Liver (tissue), 9 donors: Measurements from ENCODE around the gene TRPM8. TPM values are rescaled to one million over a fixed set of nuclear protein-coding genes. Genes with fewer than 3 reads are reported as not detected.

Source experiments
- DNase-seq: peaks from one replicate; pipeline ENCODE4 v3.0.0-alpha.2; 2017; ENCODE audit warnings: low spot score
- H3K27ac ChIP-seq, 2 donors: one replicate each; pipeline ENCODE4 v1.7.0; 2013; ENCODE audit warnings: inconsistent platforms in 2 of 2, low read length in 2 of 2, control low read depth in 1 of 2, low read depth in 1 of 2, mild to moderate bottlenecking in 1 of 2
- H3K27me3 ChIP-seq, 4 donors: one replicate each; pipeline versions ENCODE4 v1.6.1 to v1.7.0; 2013; ENCODE audit warnings: low read length in 3 of 4, inconsistent platforms in 1 of 4, mild to moderate bottlenecking in 1 of 4, moderate library complexity in 1 of 4; ENCODE audit not compliant: control insufficient read depth in 4 of 4, insufficient read depth in 4 of 4
- H3K36me3 ChIP-seq, 4 donors: one replicate each; pipeline versions ENCODE4 v1.6.1 to v1.7.0; 2013; ENCODE audit warnings: low read length in 3 of 4, mild to moderate bottlenecking in 3 of 4, low read depth in 1 of 4, moderate library complexity in 1 of 4; ENCODE audit not compliant: control insufficient read depth in 4 of 4, insufficient read depth in 3 of 4
- H3K4me1 ChIP-seq, 4 donors: one replicate each; pipeline versions ENCODE4 v1.6.1 to v1.7.0; 2013; ENCODE audit warnings: low read length in 3 of 4, mild to moderate bottlenecking in 3 of 4, moderate library complexity in 1 of 4; ENCODE audit not compliant: control insufficient read depth in 4 of 4, insufficient read depth in 4 of 4
- H3K4me3 ChIP-seq, 3 donors: one replicate each; pipeline versions ENCODE4 v1.6.1 to v1.7.0; 2013; ENCODE audit warnings: low read length in 3 of 3, control low read depth in 1 of 3, low read depth in 1 of 3, mild to moderate bottlenecking in 1 of 3
- H3K9ac ChIP-seq, 2 donors: one replicate each; pipeline ENCODE4 v1.7.0; 2013; ENCODE audit warnings: low read length in 2 of 2, mild to moderate bottlenecking in 2 of 2, moderate library complexity in 2 of 2, control low read depth in 1 of 2, low read depth in 1 of 2
- H3K9me3 ChIP-seq, 4 donors: one replicate each; pipeline versions ENCODE4 v1.6.1 to v1.7.0; 2013; ENCODE audit warnings: low read length in 3 of 4; ENCODE audit not compliant: control insufficient read depth in 4 of 4
- EGR1 ChIP-seq, 2 donors: IDR thresholded peaks; 2 replicates each; pipeline ENCODE4 v1.6.1; 2016 to 2018; ENCODE audit warnings: antibody characterized with exemption in 2 of 2, low read depth in 2 of 2
- FOXA2 ChIP-seq: IDR thresholded peaks from 2 replicates; pipeline ENCODE4 v1.6.1; 2016; ENCODE audit warnings: antibody characterized with exemption
- GABPA ChIP-seq, 2 donors: IDR thresholded peaks in 1 of 2; conservative IDR thresholded peaks in 1 of 2; 2 replicates each; pipeline ENCODE4 v1.6.1; 2016; ENCODE audit warnings: antibody characterized with exemption in 2 of 2, mild to moderate bottlenecking in 1 of 2, moderate library complexity in 1 of 2
- HNF4A ChIP-seq, 2 donors: conservative IDR thresholded peaks; 2 replicates each; pipeline ENCODE4 v1.6.1; 2016; ENCODE audit warnings: antibody characterized with exemption in 2 of 2, mild to moderate bottlenecking in 2 of 2
- HNF4G ChIP-seq: IDR thresholded peaks from 2 replicates; pipeline ENCODE4 v1.6.1; 2016; ENCODE audit warnings: antibody characterized with exemption
- JUND ChIP-seq, 2 donors: IDR thresholded peaks; 2 replicates each; pipeline ENCODE4 v1.6.1; 2016; ENCODE audit warnings: antibody characterized with exemption in 2 of 2
- RAD21 ChIP-seq, 2 donors: IDR thresholded peaks; 2 replicates each; pipeline ENCODE4 v1.6.1; 2016; ENCODE audit warnings: antibody characterized with exemption in 2 of 2, mild to moderate bottlenecking in 2 of 2
- RXRA ChIP-seq, 2 donors: IDR thresholded peaks; 2 replicates each; pipeline ENCODE4 v1.6.1; 2017 to 2018; ENCODE audit warnings: antibody characterized with exemption in 2 of 2, mild to moderate bottlenecking in 1 of 2
- SP1 ChIP-seq: IDR thresholded peaks from 2 replicates; pipeline ENCODE4 v1.6.1; 2018; ENCODE audit warnings: antibody characterized with exemption, mild to moderate bottlenecking
- YY1 ChIP-seq: IDR thresholded peaks from 2 replicates; pipeline ENCODE4 v1.6.1; 2016; ENCODE audit warnings: antibody characterized with exemption, mild to moderate bottlenecking
- WGBS: extraction: QIAGEN DNeasy Blood & Tissue Kit; methylation state at CpG from one replicate; pipeline ENCODE4 v1.1.7; 2013; 5-methylcytosine and 5-hydroxymethylcytosine counted together
- polyA plus RNA-seq, 2 donors: library from polyadenylated mRNA; stranded (reverse) in 1 of 2; unstranded in 1 of 2; fragments of 200-250 nt in 1 of 2; fragments of >200 nt in 1 of 2; fragmentation: Nextera tagmentation in 1 of 2; extraction: Ambion mirVana in 1 of 2; gene quantifications; one replicate each; pipeline versions ENCODE4 v1.2.1 to v1.2.3, GENCODE V29; 2013 to 2015
- total RNA-seq, 2 donors: library from RNA; depleted of rRNA; stranded (reverse); fragments of >200 nt; gene quantifications; one replicate each; pipeline ENCODE4 v1.2.3, GENCODE V29; 2014
- TF ChIP-seq, protein P1 (sequence below): IDR thresholded peaks from 2 replicates; pipeline ENCODE4 v1.6.1; 2016; ENCODE audit warnings: antibody characterized with exemption
- TF ChIP-seq, protein P2 (sequence below): IDR thresholded peaks from 2 replicates; pipeline ENCODE4 v1.6.1; 2016; ENCODE audit warnings: antibody characterized with exemption
- TF ChIP-seq, protein P3 (sequence below): IDR thresholded peaks from 2 replicates; pipeline ENCODE4 v1.6.1; 2016; ENCODE audit warnings: antibody characterized with exemption, mild to moderate bottlenecking
- TF ChIP-seq, protein P4 (sequence below): fragments of 150-350 bp; IDR thresholded peaks from 2 replicates; pipeline ENCODE4 v1.5.1; 2017; ENCODE audit warnings: improper control_type of control experiment, low read depth, low read length; ENCODE audit not compliant: missing input control
- donor health status: healthy.
- donor health status: healthy.
- donor health status: healthy.
- donor health status: healthy.
- donor health status: healthy.

The TRPM8 gene
- total and polyA plus RNA-seq, 4 donors, result 1.1 to 79.2 (median 33.2) TPM

DNA sequence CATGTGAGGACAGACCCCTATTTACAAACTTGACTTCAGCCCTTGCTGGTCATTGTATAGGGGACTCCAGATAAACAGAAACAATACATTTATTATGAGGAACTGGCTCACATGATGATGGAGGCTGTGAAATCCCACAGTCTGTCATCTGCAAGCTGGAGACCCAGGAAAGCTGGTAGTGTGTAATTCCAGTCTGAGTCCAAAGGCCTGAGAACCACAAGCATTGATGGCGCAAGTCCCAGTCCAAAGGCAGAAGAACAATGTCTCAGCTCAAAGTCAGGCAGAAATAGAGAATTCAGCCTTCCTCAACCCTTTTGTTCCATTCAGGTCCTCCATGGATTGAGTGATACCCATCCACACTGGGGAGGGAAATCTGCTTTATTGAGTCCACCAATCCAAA lies 105.3 kb downstream of the TRPM8 start:
- Histone ChIP-seq H3K4me3 (no peak overlapping the region), H3K9ac (no peak overlapping the region), H3K36me3 (peaks cover 0 to 3% (median 2%) of the 10 kb centered on the region in 4 donors), H3K27me3 (no peaks in the 10 kb centered on the region), H3K9me3 (no peaks in the 10 kb centered on the region), H3K4me1 (peaks cover 0 to 13% (median 5%) of the 10 kb centered on the region in 4 donors), H3K27ac (no peak overlapping the region)
- TF ChIP-seq HNF4A (conservative IDR thresholded peaks at IDR 0.05) (peak; percentile 93 to 98), YY1 (peak; percentile 53), JUND (IDR thresholded peaks at IDR 0.05) (peak in 1 of 2 donors; percentile 20), RAD21 (IDR thresholded peaks at IDR 0.05) (peak; percentile 25 to 37), GABPA (IDR thresholded peaks at IDR 0.05 in 1 of 2, conservative IDR thresholded peaks at IDR 0.05 in 1 of 2) (no peak), FOXA2 (no peak), RXRA (IDR thresholded peaks at IDR 0.05) (peak; percentile 43 to 69), HNF4G (peak; percentile 85), SP1 (no peak), EGR1 (IDR thresholded peaks at IDR 0.05; ENCODE audit: low read depth in 2 of 2) (no peak)
- TF ChIP-seq, protein P1, sequence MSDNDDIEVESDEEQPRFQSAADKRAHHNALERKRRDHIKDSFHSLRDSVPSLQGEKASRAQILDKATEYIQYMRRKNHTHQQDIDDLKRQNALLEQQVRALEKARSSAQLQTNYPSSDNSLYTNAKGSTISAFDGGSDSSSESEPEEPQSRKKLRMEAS, result peak; percentile 42
- TF ChIP-seq, protein P2, sequence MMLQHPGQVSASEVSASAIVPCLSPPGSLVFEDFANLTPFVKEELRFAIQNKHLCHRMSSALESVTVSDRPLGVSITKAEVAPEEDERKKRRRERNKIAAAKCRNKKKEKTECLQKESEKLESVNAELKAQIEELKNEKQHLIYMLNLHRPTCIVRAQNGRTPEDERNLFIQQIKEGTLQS, result no peak
- TF ChIP-seq, protein P3, sequence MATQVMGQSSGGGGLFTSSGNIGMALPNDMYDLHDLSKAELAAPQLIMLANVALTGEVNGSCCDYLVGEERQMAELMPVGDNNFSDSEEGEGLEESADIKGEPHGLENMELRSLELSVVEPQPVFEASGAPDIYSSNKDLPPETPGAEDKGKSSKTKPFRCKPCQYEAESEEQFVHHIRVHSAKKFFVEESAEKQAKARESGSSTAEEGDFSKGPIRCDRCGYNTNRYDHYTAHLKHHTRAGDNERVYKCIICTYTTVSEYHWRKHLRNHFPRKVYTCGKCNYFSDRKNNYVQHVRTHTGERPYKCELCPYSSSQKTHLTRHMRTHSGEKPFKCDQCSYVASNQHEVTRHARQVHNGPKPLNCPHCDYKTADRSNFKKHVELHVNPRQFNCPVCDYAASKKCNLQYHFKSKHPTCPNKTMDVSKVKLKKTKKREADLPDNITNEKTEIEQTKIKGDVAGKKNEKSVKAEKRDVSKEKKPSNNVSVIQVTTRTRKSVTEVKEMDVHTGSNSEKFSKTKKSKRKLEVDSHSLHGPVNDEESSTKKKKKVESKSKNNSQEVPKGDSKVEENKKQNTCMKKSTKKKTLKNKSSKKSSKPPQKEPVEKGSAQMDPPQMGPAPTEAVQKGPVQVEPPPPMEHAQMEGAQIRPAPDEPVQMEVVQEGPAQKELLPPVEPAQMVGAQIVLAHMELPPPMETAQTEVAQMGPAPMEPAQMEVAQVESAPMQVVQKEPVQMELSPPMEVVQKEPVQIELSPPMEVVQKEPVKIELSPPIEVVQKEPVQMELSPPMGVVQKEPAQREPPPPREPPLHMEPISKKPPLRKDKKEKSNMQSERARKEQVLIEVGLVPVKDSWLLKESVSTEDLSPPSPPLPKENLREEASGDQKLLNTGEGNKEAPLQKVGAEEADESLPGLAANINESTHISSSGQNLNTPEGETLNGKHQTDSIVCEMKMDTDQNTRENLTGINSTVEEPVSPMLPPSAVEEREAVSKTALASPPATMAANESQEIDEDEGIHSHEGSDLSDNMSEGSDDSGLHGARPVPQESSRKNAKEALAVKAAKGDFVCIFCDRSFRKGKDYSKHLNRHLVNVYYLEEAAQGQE, result no peak
- 53% methylated on average over 1 of the region's 1 CpG for WGBS
- no peak for DNase-seq

DNA sequence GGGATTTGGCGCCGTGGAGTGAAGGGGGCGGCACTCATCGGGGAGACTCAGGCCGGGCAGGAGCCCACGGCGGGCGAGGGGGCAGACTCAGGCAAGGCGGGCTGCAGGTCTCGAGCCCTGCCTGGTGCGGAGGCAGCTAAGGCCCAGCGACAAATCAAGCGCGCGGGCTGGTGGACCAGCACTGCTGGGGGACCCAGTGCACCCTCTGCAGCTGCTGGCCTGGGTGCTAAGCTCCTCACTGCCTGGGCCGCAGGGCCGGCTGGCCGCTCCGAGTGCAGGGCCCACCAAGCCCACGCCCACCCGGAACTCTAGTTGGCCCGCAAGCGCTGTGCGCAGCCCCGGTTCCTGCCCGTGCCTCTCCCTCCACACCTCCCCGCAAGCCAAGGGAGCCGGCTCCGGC lies 107.1 kb downstream of the TRPM8 start:
- Histone ChIP-seq H3K4me1 (peaks cover 0 to 13% (median 5%) of the 10 kb centered on the region in 4 donors), H3K9me3 (no peaks in the 10 kb centered on the region), H3K27me3 (no peaks in the 10 kb centered on the region), H3K4me3 (no peak overlapping the region), H3K36me3 (no peaks in the 10 kb centered on the region), H3K9ac (no peak overlapping the region), H3K27ac (no peak overlapping the region)
- TF ChIP-seq HNF4G (no peak), JUND (IDR thresholded peaks at IDR 0.05) (no peak)
- TF ChIP-seq, protein P4, sequence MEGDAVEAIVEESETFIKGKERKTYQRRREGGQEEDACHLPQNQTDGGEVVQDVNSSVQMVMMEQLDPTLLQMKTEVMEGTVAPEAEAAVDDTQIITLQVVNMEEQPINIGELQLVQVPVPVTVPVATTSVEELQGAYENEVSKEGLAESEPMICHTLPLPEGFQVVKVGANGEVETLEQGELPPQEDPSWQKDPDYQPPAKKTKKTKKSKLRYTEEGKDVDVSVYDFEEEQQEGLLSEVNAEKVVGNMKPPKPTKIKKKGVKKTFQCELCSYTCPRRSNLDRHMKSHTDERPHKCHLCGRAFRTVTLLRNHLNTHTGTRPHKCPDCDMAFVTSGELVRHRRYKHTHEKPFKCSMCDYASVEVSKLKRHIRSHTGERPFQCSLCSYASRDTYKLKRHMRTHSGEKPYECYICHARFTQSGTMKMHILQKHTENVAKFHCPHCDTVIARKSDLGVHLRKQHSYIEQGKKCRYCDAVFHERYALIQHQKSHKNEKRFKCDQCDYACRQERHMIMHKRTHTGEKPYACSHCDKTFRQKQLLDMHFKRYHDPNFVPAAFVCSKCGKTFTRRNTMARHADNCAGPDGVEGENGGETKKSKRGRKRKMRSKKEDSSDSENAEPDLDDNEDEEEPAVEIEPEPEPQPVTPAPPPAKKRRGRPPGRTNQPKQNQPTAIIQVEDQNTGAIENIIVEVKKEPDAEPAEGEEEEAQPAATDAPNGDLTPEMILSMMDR, result no peak
- 96% methylated on average over 29 of the region's 29 CpGs for WGBS
- no peak for DNase-seq
